HG03520 (cell line): Measurements from ENCODE around the gene CYP4Z1.
"Not testable (repeated sequence)": the region's sequence is repeated elsewhere in the genome, so short reads cannot be mapped to it uniquely, and the experiment has no call there.

Source experiments
- ATAC-seq: cut with Tn5 transposase; IDR thresholded peaks from one replicate; pipeline ENCODE4 v1.9.1; 2021; ENCODE audit warnings: mild to moderate bottlenecking, moderate library complexity; ENCODE audit not compliant: unreplicated experiment

Gene CYP4Z1

GRCh38 chr1:47067097-47067594 lies at the start of gene CYP4Z1:
Gene CYP4Z1, plus strand, starts transcription at chr1:47067231. Its CDS starts 260 bp downstream, at chr1:47067491.
- no peak for ATAC-seq

- no peak for ATAC-seq
Measured at GRCh38 chr1:47021070-47021469, 46.0 kb upstream of the CYP4Z1 start.

- ATAC-seq, result no peak
Measured at GRCh38 chr1:47023268-47024140, 43.5 kb upstream of the CYP4Z1 start, which contains the start of gene CYP4X1. Gene CYP4X1, plus strand, starts transcription at chr1:47023669. Its CDS starts 149 bp downstream, at chr1:47023818.

- no peak for ATAC-seq
Measured at GRCh38 chr1:47024141-47024801, 42.8 kb upstream of the CYP4Z1 start.

- no peak for ATAC-seq
Measured at GRCh38 chr1:47030170-47030805, 36.7 kb upstream of the CYP4Z1 start.

- no peak for ATAC-seq
Measured at GRCh38 chr1:47031059-47031458, 36.0 kb upstream of the CYP4Z1 start.

- ATAC-seq, result no peak
Measured at GRCh38 chr1:47031585-47031984, 35.4 kb upstream of the CYP4Z1 start.

- no peak for ATAC-seq
Measured at GRCh38 chr1:47036764-47037163, 30.3 kb upstream of the CYP4Z1 start.

- ATAC-seq, result no peak
Measured at GRCh38 chr1:47059376-47059775, 7.7 kb upstream of the CYP4Z1 start.

- not testable (repeated sequence) for ATAC-seq
Measured at GRCh38 chr1:47069080-47069479, 2.0 kb downstream of the CYP4Z1 start.

- not testable (repeated sequence) for ATAC-seq
Measured at GRCh38 chr1:47069509-47069908, 2.5 kb downstream of the CYP4Z1 start.

- ATAC-seq, result not testable (repeated sequence)
Measured at GRCh38 chr1:47089356-47089755, 22.3 kb downstream of the CYP4Z1 start.

- not testable (repeated sequence) for ATAC-seq
Measured at GRCh38 chr1:47091476-47091875, 24.4 kb downstream of the CYP4Z1 start.

- no peak for ATAC-seq
Measured at GRCh38 chr1:47104816-47105215, 37.8 kb downstream of the CYP4Z1 start.

GRCh38 chr1:47106792-47107191 lies 39.8 kb downstream of the CYP4Z1 start:
- ATAC-seq, result no peak

GRCh38 chr1:47107851-47108574 lies 41.0 kb downstream of the CYP4Z1 start:
- not testable (repeated sequence) for ATAC-seq

GRCh38 chr1:47109482-47109881 lies 42.5 kb downstream of the CYP4Z1 start:
- ATAC-seq, result not testable (repeated sequence)

GRCh38 chr1:47113178-47113577 lies 46.1 kb downstream of the CYP4Z1 start:
- no peak for ATAC-seq

GRCh38 chr1:47121039-47121438 lies 54.0 kb downstream of the CYP4Z1 start:
- ATAC-seq, result not testable (repeated sequence)

GRCh38 chr1:47124834-47125233 lies 57.8 kb downstream of the CYP4Z1 start:
- not testable (repeated sequence) for ATAC-seq

- not testable (repeated sequence) for ATAC-seq
Measured at GRCh38 chr1:47126997-47127396, 60.0 kb downstream of the CYP4Z1 start.
